Endothelial cell of umbilical vein (primary cell): ENCODE results near the gene MIGA1. TPM values are rescaled to one million over a fixed set of nuclear protein-coding genes. Genes with fewer than 3 reads are reported as not detected.

ENCODE experiments used
- BruUV-seq: library from RNA; stranded (reverse); fragments of 400-500 nt; replicated peaks from 2 replicates; lab custom pipeline; 2021; lab: Mats Ljungman, UMichigan
- CTCF ChIA-PET: fragments of 300-600, 350-600 bp; sonication (Branson Sonifier 250); formaldehyde crosslinking; loops from one replicate; lab custom pipeline; 2021; ENCODE audit warnings: antibody characterized with exemption, inconsistent platforms; lab: Charles Lee
- POLR2A ChIA-PET: fragments of 300-600, 350-600 bp; sonication (Branson Sonifier 250); formaldehyde crosslinking; loops from one replicate; lab custom pipeline; 2021; ENCODE audit warnings: antibody characterized with exemption, inconsistent platforms; lab: Charles Lee
- DNase-seq: peaks from one replicate; pipeline ENCODE4 v3.0.0-alpha.2; 2011; ENCODE audit warnings: low read depth, low spot score
- FAIRE-seq: peaks from 2 replicates; lab custom pipeline; 2011; peaks lifted over from hg19 to GRCh38; lab: Jason Lieb, UNC
- H2AFZ ChIP-seq: 2 replicates; pipeline ENCODE4 v1.6.0; 2012; ENCODE audit warnings: low read depth, low read length, control low read depth, inconsistent platforms
- H3K27ac ChIP-seq: 2 replicates; pipeline ENCODE4 v1.5.1; 2011; ENCODE audit warnings: low read depth, mild to moderate bottlenecking, control low read depth, low read length, moderate library complexity; ENCODE audit not compliant: insufficient read depth
- H3K27me3 ChIP-seq, 2 experiments: 2 replicates each; pipeline versions ENCODE4 v1.6.0 to v1.6.1; 2011; ENCODE audit warnings: low read length in 2 of 2, mixed read lengths in 1 of 2; ENCODE audit not compliant: control insufficient read depth in 2 of 2, insufficient read depth in 2 of 2
- H3K36me3 ChIP-seq, 2 experiments: 2 replicates in 1 of 2; 3 replicates in 1 of 2; pipeline ENCODE4 v1.5.1; 2011; ENCODE audit warnings: low read length in 2 of 2, mild to moderate bottlenecking in 1 of 2, moderate library complexity in 1 of 2; ENCODE audit not compliant: control insufficient read depth in 2 of 2, insufficient read depth in 2 of 2; ENCODE audit errors: extremely low read depth in 1 of 2
- H3K4me1 ChIP-seq: 3 replicates; pipeline ENCODE4 v1.5.1; 2011; ENCODE audit warnings: mild to moderate bottlenecking, low read length; ENCODE audit not compliant: control insufficient read depth, insufficient read depth; ENCODE audit errors: extremely low read depth
- H3K4me2 ChIP-seq: 2 replicates; pipeline ENCODE4 v1.6.1; 2011; ENCODE audit warnings: low read length, control low read depth, mixed read lengths; ENCODE audit not compliant: insufficient read depth
- H3K4me3 ChIP-seq, 3 experiments: fragments of 200-600 bp in 1 of 3; sonication (generic), shearing (Covaris generic) in 1 of 3; replicated peaks in 1 of 3; 2 replicates each; pipeline ENCODE4 v1.5.1; 2011 to 2016; ENCODE audit warnings: control low read depth in 3 of 3, low read length in 3 of 3, mild to moderate bottlenecking in 2 of 3, inconsistent platforms in 1 of 3, low read depth in 1 of 3, moderate library complexity in 1 of 3; ENCODE audit not compliant: insufficient read depth in 1 of 3
- H3K79me2 ChIP-seq: 2 replicates; pipeline ENCODE4 v1.6.0; 2012; ENCODE audit warnings: low read length, inconsistent platforms; ENCODE audit not compliant: control insufficient read depth, insufficient read depth
- H3K9ac ChIP-seq: replicated peaks from 2 replicates; pipeline ENCODE3; 2011; ENCODE audit warnings: low read length, control low read depth; ENCODE audit not compliant: insufficient read depth; ENCODE audit errors: extremely low read depth
- H3K9me1 ChIP-seq: replicated peaks from 3 replicates; pipeline ENCODE4 v1.6.0; 2011; ENCODE audit warnings: mild to moderate bottlenecking, low read length; ENCODE audit not compliant: control insufficient read depth, insufficient read depth; ENCODE audit errors: extremely low read depth
- H3K9me3 ChIP-seq: replicated peaks from 2 replicates; pipeline ENCODE4 v1.5.1; 2012; ENCODE audit warnings: low read length, inconsistent platforms; ENCODE audit not compliant: control insufficient read depth, insufficient read depth
- H4K20me1 ChIP-seq: replicated peaks from 2 replicates; pipeline ENCODE3; 2011; ENCODE audit warnings: mild to moderate bottlenecking, low read length; ENCODE audit not compliant: control insufficient read depth, insufficient read depth; ENCODE audit errors: extremely low read depth
- EZH2 ChIP-seq: IDR thresholded peaks from 2 replicates; pipeline ENCODE4 v1.6.1; 2012; ENCODE audit warnings: borderline replicate concordance, low read depth, mild to moderate bottlenecking, moderate library complexity, low read length, inconsistent platforms; ENCODE audit not compliant: severe bottlenecking
- FOS ChIP-seq: IDR thresholded peaks from 2 replicates; pipeline ENCODE4 v1.6.1; 2011; ENCODE audit warnings: mild to moderate bottlenecking, low read length, moderate library complexity, borderline replicate concordance; ENCODE audit not compliant: insufficient read depth
- GATA2 ChIP-seq: IDR thresholded peaks from 2 replicates; pipeline ENCODE4 v1.7.0; 2011; ENCODE audit warnings: low read depth, mild to moderate bottlenecking, moderate library complexity, mixed read lengths, low read length; ENCODE audit not compliant: insufficient read length, insufficient read depth
- JUN ChIP-seq: IDR thresholded peaks from 2 replicates; pipeline ENCODE4 v1.6.1; 2011; ENCODE audit warnings: borderline replicate concordance, low read depth; ENCODE audit not compliant: insufficient read length, insufficient read depth
- MAX ChIP-seq: IDR thresholded peaks from 2 replicates; pipeline ENCODE4 v1.6.1; 2011; ENCODE audit not compliant: insufficient read depth, insufficient read length
- MYC ChIP-seq: IDR thresholded peaks from one replicate; pipeline ENCODE4 v1.6.1; 2011; ENCODE audit warnings: mild to moderate bottlenecking, low read depth, low read length
- POLR2A ChIP-seq: IDR thresholded peaks from 2 replicates; pipeline ENCODE4 v1.6.1; 2012; ENCODE audit warnings: low read depth, mild to moderate bottlenecking, control low read depth, low read length
- POLR2AphosphoS5 ChIP-seq: IDR thresholded peaks from 2 replicates; pipeline ENCODE4 v1.6.1; 2012; ENCODE audit warnings: low read depth, mild to moderate bottlenecking, control low read depth, low read length, moderate library complexity; ENCODE audit not compliant: insufficient read depth
- dilution Hi-C: fragments of 300-500 bp; cut with MboI; formaldehyde crosslinking; loops from one replicate; pipeline ENCODE4 v1.15.0; 2019; ENCODE audit warnings: low sequenced_read_pairs; ENCODE audit not compliant: extremely low pct_ligation_motif_present
- intact Hi-C: fragments of 100-400 bp; cut with micrococcal nuclease; formaldehyde crosslinking; loops from one replicate; pipeline ENCODE4 v1.10.0; 2022
- polyA plus RNA-seq, 4 experiments: library from polyadenylated mRNA; depleted of rRNA in 3 of 4; stranded (reverse) in 3 of 4; unstranded in 1 of 4; fragments of >200 nt; gene quantifications; 2 replicates each; pipeline versions ENCODE4 v1.2.1 to v1.2.3, GENCODE V29; 2011 to 2012; ENCODE audit warnings: missing spikeins in 1 of 4
- total RNA-seq: library from RNA; stranded (reverse); gene quantifications from 2 replicates; pipeline ENCODE4 v1.2.3, GENCODE V29; 2021
- TF ChIP-seq, protein P1 (sequence below), 2 donors: IDR thresholded peaks; 1 replicate in 1 of 2; 2 replicates in 1 of 2; pipeline ENCODE4 v1.5.1; 2011; ENCODE audit warnings: low read length in 2 of 2, mild to moderate bottlenecking in 2 of 2, moderate library complexity in 2 of 2, control low read depth in 1 of 2, inconsistent platforms in 1 of 2, low read depth in 1 of 2; ENCODE audit not compliant: insufficient read depth in 1 of 2; ENCODE audit errors: extremely low read depth in 1 of 2

MIGA1 gene
- total and polyA plus RNA-seq, 2 donors (not counting 3 experiments of a cell fraction or from before 2014, with no cell fraction given): 2.8 to 14.6 TPM

DNA sequence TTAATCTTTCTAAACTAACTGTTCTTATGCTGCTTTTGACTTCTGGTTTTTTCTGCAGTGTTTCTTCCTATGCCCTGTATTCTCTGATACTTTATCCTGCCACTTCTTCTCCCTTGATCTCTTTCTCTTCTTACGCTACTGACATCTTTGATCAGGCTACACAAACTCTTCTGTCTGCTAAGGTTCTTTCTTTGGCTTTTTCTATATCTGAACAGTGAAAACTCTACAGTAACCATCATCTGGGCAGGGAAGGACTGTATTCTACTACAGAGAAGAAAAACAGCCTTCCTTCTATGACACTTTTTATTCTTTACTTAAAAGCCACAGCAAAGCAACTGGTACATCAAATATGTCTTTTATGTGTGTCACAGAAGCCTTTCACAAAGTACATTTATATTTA lies 101.6 kb downstream of the MIGA1 start:
- ChIA-PET POLR2A (no interaction called here), CTCF (no interaction called here)
- dilution Hi-C loops: no loop called here

More for the DNA sequence above, 101.6 kb downstream of the MIGA1 start:
- DNase-seq (no peak), FAIRE-seq (no peak)
- Histone ChIP-seq H3K9ac (no peak overlapping the region), H3K4me1 (no peaks in the 10 kb centered on the region), H3K27me3 (no peaks in the 10 kb centered on the region), H3K27ac (no peak overlapping the region), H4K20me1 (no peaks in the 10 kb centered on the region), H3K4me3 (no peak overlapping the region), H3K9me3 (no peaks in the 10 kb centered on the region), H3K9me1 (no peaks in the 10 kb centered on the region), H2AFZ (no peak overlapping the region), H3K4me2 (no peak overlapping the region), H3K79me2 (no peaks in the 10 kb centered on the region), H3K36me3 (no peaks in the 10 kb centered on the region)
- no TSS peak for BruUV-seq
- intact Hi-C loops: no loop called here
- no peak for TF ChIP-seq FOS
- TF ChIP-seq MYC: no peak
- TF ChIP-seq GATA2: no peak
- no peak for TF ChIP-seq POLR2AphosphoS5
- no peak for TF ChIP-seq EZH2
- TF ChIP-seq, protein P1, sequence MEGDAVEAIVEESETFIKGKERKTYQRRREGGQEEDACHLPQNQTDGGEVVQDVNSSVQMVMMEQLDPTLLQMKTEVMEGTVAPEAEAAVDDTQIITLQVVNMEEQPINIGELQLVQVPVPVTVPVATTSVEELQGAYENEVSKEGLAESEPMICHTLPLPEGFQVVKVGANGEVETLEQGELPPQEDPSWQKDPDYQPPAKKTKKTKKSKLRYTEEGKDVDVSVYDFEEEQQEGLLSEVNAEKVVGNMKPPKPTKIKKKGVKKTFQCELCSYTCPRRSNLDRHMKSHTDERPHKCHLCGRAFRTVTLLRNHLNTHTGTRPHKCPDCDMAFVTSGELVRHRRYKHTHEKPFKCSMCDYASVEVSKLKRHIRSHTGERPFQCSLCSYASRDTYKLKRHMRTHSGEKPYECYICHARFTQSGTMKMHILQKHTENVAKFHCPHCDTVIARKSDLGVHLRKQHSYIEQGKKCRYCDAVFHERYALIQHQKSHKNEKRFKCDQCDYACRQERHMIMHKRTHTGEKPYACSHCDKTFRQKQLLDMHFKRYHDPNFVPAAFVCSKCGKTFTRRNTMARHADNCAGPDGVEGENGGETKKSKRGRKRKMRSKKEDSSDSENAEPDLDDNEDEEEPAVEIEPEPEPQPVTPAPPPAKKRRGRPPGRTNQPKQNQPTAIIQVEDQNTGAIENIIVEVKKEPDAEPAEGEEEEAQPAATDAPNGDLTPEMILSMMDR (IDR thresholded peaks at IDR 0.05; ENCODE audit: extremely low read depth in 1 of 2, insufficient read depth in 1 of 2, low read depth in 1 of 2, low read length in 2 of 2): no peak
- no peak for TF ChIP-seq JUN
- TF ChIP-seq POLR2A: no peak
- no peak for TF ChIP-seq MAX
